22Rv1 (cell line): Measurements from ENCODE around the gene XRCC4.

Experiments
- H3K27ac ChIP-seq: fragments of 450-650 bp; 2 replicates; pipeline ENCODE4 v1.5.1; 2017
- ZFX ChIP-seq: fragments of 450-650 bp; IDR thresholded peaks from 2 replicates; pipeline ENCODE4 v1.6.1; 2017; ENCODE audit warnings: antibody characterized with exemption, borderline replicate concordance
- TF ChIP-seq, protein P1 (sequence below): fragments of 450-650 bp; IDR thresholded peaks from 2 replicates; pipeline ENCODE4 v1.5.1; 2017; ENCODE audit warnings: mild to moderate bottlenecking

Gene XRCC4

DNA sequence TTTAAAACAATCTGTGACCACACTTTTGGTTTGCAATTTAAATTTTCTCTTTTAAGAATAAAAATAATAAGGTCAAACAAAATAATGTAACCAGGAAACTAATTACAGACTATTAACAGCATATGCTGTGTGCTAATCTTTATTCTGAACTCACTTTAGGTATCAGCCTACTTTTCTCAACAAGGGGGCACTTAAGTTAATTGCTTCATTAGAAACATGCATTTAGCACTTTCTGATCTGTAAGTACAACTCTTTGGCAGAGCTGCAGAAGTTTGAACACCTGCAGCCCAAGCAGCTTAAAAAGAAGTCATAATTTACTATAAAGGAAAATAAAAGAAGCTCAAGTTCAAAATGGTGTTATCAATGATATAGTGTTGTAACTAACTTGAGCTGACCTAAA lies 21.7 kb downstream of the XRCC4 start:
- TF ChIP-seq, protein P1, sequence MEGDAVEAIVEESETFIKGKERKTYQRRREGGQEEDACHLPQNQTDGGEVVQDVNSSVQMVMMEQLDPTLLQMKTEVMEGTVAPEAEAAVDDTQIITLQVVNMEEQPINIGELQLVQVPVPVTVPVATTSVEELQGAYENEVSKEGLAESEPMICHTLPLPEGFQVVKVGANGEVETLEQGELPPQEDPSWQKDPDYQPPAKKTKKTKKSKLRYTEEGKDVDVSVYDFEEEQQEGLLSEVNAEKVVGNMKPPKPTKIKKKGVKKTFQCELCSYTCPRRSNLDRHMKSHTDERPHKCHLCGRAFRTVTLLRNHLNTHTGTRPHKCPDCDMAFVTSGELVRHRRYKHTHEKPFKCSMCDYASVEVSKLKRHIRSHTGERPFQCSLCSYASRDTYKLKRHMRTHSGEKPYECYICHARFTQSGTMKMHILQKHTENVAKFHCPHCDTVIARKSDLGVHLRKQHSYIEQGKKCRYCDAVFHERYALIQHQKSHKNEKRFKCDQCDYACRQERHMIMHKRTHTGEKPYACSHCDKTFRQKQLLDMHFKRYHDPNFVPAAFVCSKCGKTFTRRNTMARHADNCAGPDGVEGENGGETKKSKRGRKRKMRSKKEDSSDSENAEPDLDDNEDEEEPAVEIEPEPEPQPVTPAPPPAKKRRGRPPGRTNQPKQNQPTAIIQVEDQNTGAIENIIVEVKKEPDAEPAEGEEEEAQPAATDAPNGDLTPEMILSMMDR: no peak
- TF ChIP-seq ZFX: no peak
- no peak overlapping the region for H3K27ac ChIP-seq

DNA sequence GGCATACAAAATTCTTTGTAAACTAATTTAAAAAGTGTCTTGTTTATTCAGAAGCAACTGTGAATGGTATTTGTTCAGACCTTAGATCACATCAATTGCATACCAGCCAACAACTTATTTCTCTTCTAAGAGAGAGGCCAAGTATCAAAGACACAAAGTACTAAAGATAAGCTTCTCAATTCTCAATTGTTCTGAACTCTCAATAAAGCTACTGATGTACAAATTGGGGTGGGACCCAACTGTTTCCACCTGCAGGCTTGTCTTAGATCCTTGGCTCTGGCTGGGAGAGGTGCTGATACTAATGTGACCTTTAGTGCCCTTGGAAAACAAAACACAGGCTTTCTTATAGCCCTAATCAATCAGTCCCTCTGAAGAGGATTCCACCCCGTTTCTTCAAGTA lies 22.1 kb downstream of the XRCC4 start:
- H3K27ac ChIP-seq: no peak overlapping the region
- TF ChIP-seq, protein P1: no peak
- no peak for TF ChIP-seq ZFX

DNA sequence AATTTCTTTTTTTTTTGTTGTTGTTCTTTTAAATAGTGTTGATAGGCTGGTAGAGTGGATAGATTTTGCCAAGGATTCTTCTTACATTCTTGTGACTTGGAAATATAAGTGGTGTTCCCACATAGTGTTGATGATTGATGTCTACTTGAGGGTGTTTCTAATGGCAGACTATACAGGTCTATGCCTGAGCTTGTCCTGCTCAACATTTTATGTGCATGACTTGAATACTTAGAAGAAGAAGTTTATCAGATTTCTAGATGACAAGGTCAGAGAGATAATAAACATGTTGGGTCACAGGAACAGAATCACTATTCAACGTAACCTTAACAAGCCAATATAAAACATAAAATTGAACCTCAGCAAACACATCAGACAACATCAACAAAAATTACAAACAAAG lies 24.2 kb downstream of the XRCC4 start:
- TF ChIP-seq, protein P1: no peak
- TF ChIP-seq ZFX: no peak
- H3K27ac ChIP-seq: no peak overlapping the region

DNA sequence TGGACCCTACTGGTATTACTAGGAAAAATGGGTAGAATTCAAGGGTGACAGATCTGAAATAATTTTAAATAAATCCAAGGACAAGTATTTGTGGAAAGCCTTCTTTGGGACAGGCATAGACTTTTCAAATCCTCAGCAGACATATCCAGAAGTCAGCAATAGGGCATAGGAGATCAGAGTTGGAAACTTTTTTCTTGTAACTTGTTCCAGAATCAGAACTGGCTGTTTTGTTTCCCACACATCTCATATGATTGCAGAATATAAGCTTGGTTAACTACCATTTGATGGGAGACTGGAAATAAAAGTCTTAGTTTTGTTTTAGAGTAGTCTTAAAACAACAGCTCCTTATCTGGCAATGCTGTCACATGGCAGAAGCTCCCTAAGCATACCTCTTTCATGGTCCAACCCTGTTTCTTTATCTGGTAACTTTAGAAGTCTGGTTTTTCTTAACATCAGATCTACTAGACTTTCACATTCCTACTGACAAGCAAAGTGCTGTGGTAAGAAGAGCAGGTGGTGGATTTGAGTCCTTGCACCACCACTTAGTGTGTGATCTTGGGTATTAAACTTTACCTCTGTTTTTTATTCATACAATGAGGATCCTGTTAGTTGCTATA lies 25.1 kb downstream of the XRCC4 start:
- TF ChIP-seq, protein P1: no peak
- H3K27ac ChIP-seq: no peak overlapping the region

DNA sequence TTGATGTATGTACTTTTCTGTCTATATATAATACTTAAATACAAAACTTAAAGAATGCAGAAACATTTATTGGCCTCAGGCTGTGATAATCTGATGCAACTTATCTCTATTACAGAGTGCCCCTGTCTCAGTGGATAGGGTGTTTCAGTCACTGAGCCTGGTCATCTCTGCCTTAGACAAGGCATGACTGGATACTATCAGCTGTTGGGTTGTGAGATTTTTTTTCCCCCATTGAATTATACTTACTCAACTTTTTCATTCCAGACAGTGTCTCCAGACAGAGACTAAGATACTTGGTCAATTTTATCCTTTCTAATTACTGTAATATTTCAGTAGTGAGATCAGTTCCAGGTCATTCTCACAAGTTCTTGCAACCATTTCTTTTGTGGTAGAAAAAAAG lies 26.7 kb downstream of the XRCC4 start:
- no peak overlapping the region for H3K27ac ChIP-seq
- TF ChIP-seq, protein P1: no peak
- TF ChIP-seq ZFX: no peak

DNA sequence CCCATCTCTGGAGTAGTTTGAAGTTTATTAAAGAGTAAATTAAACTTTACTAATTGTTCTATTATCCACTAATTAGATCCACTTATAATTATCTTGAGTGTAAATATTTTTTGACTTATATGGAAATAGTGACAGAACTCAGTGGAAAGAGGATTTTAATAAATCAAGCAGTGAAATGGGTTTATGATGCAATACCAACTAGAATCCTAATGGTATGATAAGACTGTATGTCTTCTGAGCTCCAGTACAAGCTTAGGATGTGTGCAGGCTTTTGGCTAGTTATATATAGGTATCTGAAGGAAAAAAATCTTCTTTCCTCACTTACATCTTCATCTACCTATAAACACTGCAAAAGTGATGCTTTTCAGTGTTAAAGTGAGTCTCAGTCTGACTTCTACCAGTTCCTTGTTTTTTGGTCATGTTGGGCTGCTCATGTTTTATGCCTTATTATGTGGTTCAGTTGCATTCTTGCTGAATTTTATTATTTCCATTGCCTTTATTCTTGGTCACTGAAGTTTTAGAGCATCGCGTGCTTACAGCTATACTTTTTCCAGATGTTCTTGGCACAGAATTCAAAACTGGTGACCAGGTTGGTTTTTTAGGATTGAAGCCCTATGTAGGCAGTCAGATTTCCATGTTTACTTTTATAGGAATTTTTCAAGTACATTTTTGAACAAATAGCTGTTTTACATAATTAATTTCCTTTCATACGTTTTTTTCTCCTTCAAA lies 30.5 kb downstream of the XRCC4 start:
- TF ChIP-seq ZFX: no peak
- TF ChIP-seq, protein P1: no peak
- no peak overlapping the region for H3K27ac ChIP-seq

DNA sequence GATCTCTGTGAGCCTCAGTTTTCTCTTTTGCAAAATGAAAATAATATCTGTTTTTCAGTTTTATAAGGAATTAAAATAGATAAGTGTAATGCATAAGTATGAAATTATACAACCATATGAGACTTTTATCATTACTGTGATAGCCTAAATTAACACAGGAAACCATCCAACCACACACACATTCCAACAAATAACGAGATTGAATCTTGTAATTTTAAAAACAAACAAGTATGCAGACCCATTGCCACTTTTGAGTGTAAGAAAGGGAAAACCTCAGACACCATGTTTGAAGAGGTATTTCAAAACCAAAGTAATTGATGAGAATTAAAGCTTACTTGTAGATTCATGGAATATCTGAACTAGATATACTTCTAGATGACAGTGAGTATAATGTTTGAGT lies 32.0 kb downstream of the XRCC4 start:
- no peak overlapping the region for H3K27ac ChIP-seq
- no peak for TF ChIP-seq ZFX
- TF ChIP-seq, protein P1: no peak
